PC-9 (cell line): ENCODE data around the gene PITX2. TPM values are rescaled to one million over a fixed set of nuclear protein-coding genes. Genes with fewer than 3 reads are reported as not detected.

Source experiments
- BruUV-seq: library from RNA; stranded (reverse); fragments of 400-500 nt; replicated peaks from 2 replicates; lab custom pipeline; 2021; lab: Mats Ljungman, UMichigan
- CTCF ChIA-PET: fragments of 300-600 bp; sonication (Branson Sonifier 250); formaldehyde crosslinking; loops from one replicate; lab custom pipeline; 2022; ENCODE audit warnings: antibody characterized with exemption; lab: Charles Lee
- POLR2A ChIA-PET: fragments of 300-600 bp; sonication (Branson Sonifier 250); formaldehyde crosslinking; loops from one replicate; lab custom pipeline; 2022; ENCODE audit warnings: antibody characterized with exemption; ENCODE audit not compliant: unreplicated experiment; lab: Charles Lee
- DNase-seq, 2 experiments: peaks; one replicate each; pipeline versions ENCODE4 v3.0.0 to v3.0.0-alpha.2; 2015 to 2022; ENCODE audit warnings: mixed read lengths in 1 of 2
- H2AFZ ChIP-seq: fragments of 200-600 bp; sonication (generic); 2 replicates; pipeline ENCODE4 v1.8.1; 2017; ENCODE audit warnings: antibody characterized with exemption
- H3F3A ChIP-seq: fragments of 200-600 bp; sonication (generic); 2 replicates; pipeline ENCODE4 v1.8.1; 2017; ENCODE audit warnings: antibody characterized with exemption, mild to moderate bottlenecking, low read depth; ENCODE audit not compliant: insufficient read depth
- H3K27ac ChIP-seq: fragments of 200-600 bp; sonication (generic); 2 replicates; pipeline ENCODE4 v1.6.1; 2016; ENCODE audit warnings: mixed run types
- H3K27me3 ChIP-seq: fragments of 200-600 bp; sonication (generic); 2 replicates; pipeline ENCODE4 v1.6.1; 2016; ENCODE audit warnings: low read depth, mixed run types; ENCODE audit not compliant: insufficient read depth
- H3K36me3 ChIP-seq: fragments of 200-600 bp; sonication (generic); 2 replicates; pipeline ENCODE4 v1.6.1; 2016; ENCODE audit warnings: low read depth, mixed run types
- H3K4me1 ChIP-seq: fragments of 200-600 bp; sonication (generic); replicated peaks from 2 replicates; pipeline ENCODE4 v1.6.1; 2016; ENCODE audit warnings: mixed run types; ENCODE audit not compliant: insufficient read depth
- H3K4me2 ChIP-seq: fragments of 200-600 bp; sonication (generic); 2 replicates; pipeline ENCODE4 v1.6.1; 2017; ENCODE audit warnings: mixed run types
- H3K4me3 ChIP-seq: fragments of 200-600 bp; sonication (generic); 2 replicates; pipeline ENCODE4 v1.6.1; 2016; ENCODE audit warnings: mixed run types
- H3K79me2 ChIP-seq: fragments of 200-600 bp; sonication (generic); 2 replicates; pipeline ENCODE4 v1.6.1; 2017; ENCODE audit warnings: low read depth, mixed run types
- H3K9me2 ChIP-seq: fragments of 200-600 bp; sonication (generic); 2 replicates; pipeline ENCODE4 v1.8.1; 2017; ENCODE audit warnings: mild to moderate bottlenecking; ENCODE audit not compliant: insufficient read depth
- H3K9me3 ChIP-seq: fragments of 200-600 bp; sonication (generic); 2 replicates; pipeline ENCODE4 v1.8.1; 2016; ENCODE audit warnings: low read depth; ENCODE audit not compliant: insufficient read depth
- H4K20me1 ChIP-seq: fragments of 200-600 bp; sonication (generic); 2 replicates; pipeline ENCODE4 v1.8.1; 2017; ENCODE audit not compliant: insufficient read depth
- CTCF ChIP-seq: fragments of 200-600 bp; sonication (generic); conservative IDR thresholded peaks from 2 replicates; pipeline ENCODE4 v1.6.1; 2017; ENCODE audit warnings: mixed run types, antibody characterized with exemption, mild to moderate bottlenecking, moderate library complexity
- EZH2 ChIP-seq: fragments of 200-600 bp; sonication (generic); IDR thresholded peaks from 2 replicates; pipeline ENCODE4 v1.8.0; 2017; ENCODE audit warnings: antibody characterized with exemption, low read depth
- intact Hi-C: fragments of 100-400 bp; cut with micrococcal nuclease; formaldehyde crosslinking; loops from one replicate; pipeline ENCODE4 v1.10.0; 2022; ENCODE audit not compliant: unreplicated experiment
- total RNA-seq: library from RNA; stranded (reverse); gene quantifications from 2 replicates; pipeline ENCODE4 v1.2.3, GENCODE V29; 2021

PITX2 gene
- total RNA-seq, 1 experiment from 2014 or later = 0.48 TPM

GRCh38 chr4:110632506-110633357, 9.9 kb upstream of the PITX2 start:
- Histone ChIP-seq H3K27ac (no peak overlapping the region), H3F3A (no peaks in the 10 kb centered on the region), H3K4me1 (no peaks in the 10 kb centered on the region), H3K4me2 (no peak overlapping the region), H2AFZ (no peak overlapping the region), H3K79me2 (no peaks in the 10 kb centered on the region), H3K4me3 (no peak overlapping the region), H3K36me3 (no peaks in the 10 kb centered on the region), H4K20me1 (no peaks in the 10 kb centered on the region), H3K27me3 (no peaks in the 10 kb centered on the region), H3K9me3 (no peaks in the 10 kb centered on the region), H3K9me2 (no peaks in the 10 kb centered on the region)
- no TSS peak for BruUV-seq
- intact Hi-C loops = loop anchor here (1.0 to 5.0 kb wide), 4 partner anchors 325 to 998 kb away; no protein-coding TSS in a partner anchor
- ChIA-PET POLR2A (no interaction called here), CTCF (no interaction called here)
- TF ChIP-seq CTCF (no peak), EZH2 (no peak)
- no peak for DNase-seq

- Histone ChIP-seq H3K4me2 (peak overlapping the region; percentile 77), H3F3A (no peaks in the 10 kb centered on the region), H3K79me2 (no peaks in the 10 kb centered on the region), H3K4me3 (peak overlapping the region; percentile 42; the same call in 1 of the 2 replicates), H2AFZ (no peak overlapping the region), H3K9me2 (no peaks in the 10 kb centered on the region), H3K4me1 (no peaks in the 10 kb centered on the region), H3K27me3 (no peaks in the 10 kb centered on the region), H3K27ac (no peak overlapping the region), H3K9me3 (no peaks in the 10 kb centered on the region), H3K36me3 (no peaks in the 10 kb centered on the region), H4K20me1 (no peaks in the 10 kb centered on the region)
- POLR2A ChIA-PET = no interaction called here
- DNase-seq = peak; percentile 40 to 66
- BruUV-seq = no TSS peak
- CTCF ChIA-PET = no interaction called here
- intact Hi-C loops = loop anchor here (1.0 to 5.0 kb wide), 4 partner anchors 325 to 998 kb away; no protein-coding TSS in a partner anchor
- TF ChIP-seq CTCF (peak; percentile 77), EZH2 (no peak)
Measured at GRCh38 chr4:110631584-110632505, 9.0 kb upstream of the PITX2 start.

GRCh38 chr4:110630688-110631402, 8.0 kb upstream of the PITX2 start:
- no peak for DNase-seq
- Histone ChIP-seq H3K27me3 (no peaks in the 10 kb centered on the region), H3K27ac (no peak overlapping the region)

More at GRCh38 chr4:110630688-110631402, 8.0 kb upstream of the PITX2 start:
- ChIA-PET CTCF (no interaction called here), POLR2A (no interaction called here)
- Histone ChIP-seq H3K79me2 (no peaks in the 10 kb centered on the region), H3K9me3 (no peaks in the 10 kb centered on the region), H3K9me2 (no peaks in the 10 kb centered on the region), H2AFZ (no peak overlapping the region), H3K36me3 (no peaks in the 10 kb centered on the region), H3K4me1 (no peaks in the 10 kb centered on the region), H3K4me2 (no peak overlapping the region), H4K20me1 (no peaks in the 10 kb centered on the region), H3F3A (no peaks in the 10 kb centered on the region), H3K4me3 (no peak overlapping the region)
- TF ChIP-seq EZH2 (no peak), CTCF (no peak)
- BruUV-seq = no TSS peak
- intact Hi-C loops = loop anchor here (5.0 kb wide), 2 partner anchors 326 to 341 kb away; no protein-coding TSS in a partner anchor
